HG03280 (cell line): Measurements from ENCODE around the gene WDFY2.
"Not testable (repeated sequence)": the region's sequence is repeated elsewhere in the genome, so short reads cannot be mapped to it uniquely, and the experiment has no call there.

ENCODE experiments used
- ATAC-seq: cut with Tn5 transposase; IDR thresholded peaks from one replicate; pipeline ENCODE4 v1.9.1; 2021; ENCODE audit warnings: mild to moderate bottlenecking, moderate library complexity; ENCODE audit not compliant: unreplicated experiment

The WDFY2 gene

GRCh38 chr13:51628059-51628852 lies 44.0 kb downstream of the WDFY2 start:
- no peak for ATAC-seq

GRCh38 chr13:51629491-51630287 lies 45.4 kb downstream of the WDFY2 start:
- no peak for ATAC-seq

- no peak for ATAC-seq
These were observed 46.0 kb downstream of the WDFY2 start for GRCh38 chr13:51630288-51630615.

- no peak for ATAC-seq
These were observed 48.5 kb downstream of the WDFY2 start for GRCh38 chr13:51632591-51633362.

GRCh38 chr13:51635137-51635878 lies 51.0 kb downstream of the WDFY2 start:
- ATAC-seq: no peak

GRCh38 chr13:51636349-51636890 lies 52.2 kb downstream of the WDFY2 start:
- ATAC-seq: no peak

GRCh38 chr13:51637852-51638215 lies 53.6 kb downstream of the WDFY2 start:
- ATAC-seq: no peak

- no peak for ATAC-seq
These were observed 54.1 kb downstream of the WDFY2 start for GRCh38 chr13:51638216-51638871.

GRCh38 chr13:51639171-51639570 lies 54.9 kb downstream of the WDFY2 start:
- ATAC-seq: no peak

GRCh38 chr13:51640696-51641095 lies 56.4 kb downstream of the WDFY2 start:
- ATAC-seq: not testable (repeated sequence)

GRCh38 chr13:51643105-51643881 lies 59.0 kb downstream of the WDFY2 start:
- ATAC-seq: no peak

GRCh38 chr13:51643882-51644281 lies 59.6 kb downstream of the WDFY2 start:
- ATAC-seq: no peak

GRCh38 chr13:51644654-51645053 lies 60.4 kb downstream of the WDFY2 start:
- no peak for ATAC-seq

- no peak for ATAC-seq
These were observed 60.9 kb downstream of the WDFY2 start for GRCh38 chr13:51645154-51645650.

- ATAC-seq: no peak
These were observed 61.8 kb downstream of the WDFY2 start for GRCh38 chr13:51645761-51646670.

GRCh38 chr13:51647067-51647466 lies 62.8 kb downstream of the WDFY2 start:
- ATAC-seq: no peak

GRCh38 chr13:51652193-51652592 lies 67.9 kb downstream of the WDFY2 start:
- not testable (repeated sequence) for ATAC-seq
